CD4-positive, CD25-positive, alpha-beta regulatory T cell (primary cell): ENCODE data around the gene EPHA2. TPM values are rescaled to one million over a fixed set of nuclear protein-coding genes. Genes with fewer than 3 reads are reported as not detected.
A peak's percentile ranks its signal among the peaks of the same experiment; 100 is the strongest.
"Not testable (repeated sequence)": the region's sequence is repeated elsewhere in the genome, so short reads cannot be mapped to it uniquely, and the experiment has no call there.

Experiments used
- ATAC-seq, 2 donors: fragments of 150-1000 bp; cut with Tn5 transposase; one replicate each; pipeline ENCODE4 v1.10.0; 2021; ENCODE audit warnings: low read depth in 2 of 2, moderate number of reproducible peaks in 2 of 2, moderate library complexity in 1 of 2
- DNase-seq, 3 donors: peaks; one replicate each; pipeline versions ENCODE4 v3.0.0 to v3.0.0-alpha.2; 2012 to 2022; ENCODE audit warnings: mixed read lengths in 1 of 3
- H3K27ac ChIP-seq: one replicate; pipeline ENCODE4 v1.7.0; 2013; ENCODE audit warnings: mild to moderate bottlenecking, low read length; ENCODE audit not compliant: insufficient read depth, poor library complexity, severe bottlenecking
- H3K27me3 ChIP-seq: one replicate; pipeline ENCODE4 v1.7.0; 2013; ENCODE audit warnings: low read length; ENCODE audit not compliant: control insufficient read depth, insufficient read depth
- H3K36me3 ChIP-seq: one replicate; pipeline ENCODE4 v1.7.0; 2013; ENCODE audit warnings: mild to moderate bottlenecking, low read length, moderate library complexity; ENCODE audit not compliant: control insufficient read depth, insufficient read depth
- H3K4me1 ChIP-seq: 2 replicates; pipeline ENCODE4 v1.7.0; 2013; ENCODE audit warnings: mild to moderate bottlenecking, low read length; ENCODE audit not compliant: insufficient read depth, control insufficient read depth, poor library complexity, severe bottlenecking
- H3K4me3 ChIP-seq: one replicate; pipeline ENCODE4 v1.7.0; 2013; ENCODE audit warnings: low read depth, mild to moderate bottlenecking, low read length, moderate library complexity
- H3K9me3 ChIP-seq, 2 experiments: 1 replicate in 1 of 2; 2 replicates in 1 of 2; pipeline ENCODE4 v1.7.0; 2013; ENCODE audit warnings: low read length in 2 of 2, mild to moderate bottlenecking in 1 of 2, moderate library complexity in 1 of 2; ENCODE audit not compliant: control insufficient read depth in 2 of 2
- H3K27ac Mint-ChIP-seq, 3 donors: one replicate each; pipeline ENCODE4 v1.8.0; 2020 to 2022; ENCODE audit warnings: mild to moderate bottlenecking in 3 of 3, mixed read lengths in 3 of 3, moderate library complexity in 2 of 3
- H3K27me3 Mint-ChIP-seq: one replicate; pipeline ENCODE4 v1.8.0; 2022; ENCODE audit warnings: mild to moderate bottlenecking, mixed read lengths
- H3K36me3 Mint-ChIP-seq: one replicate; pipeline ENCODE4 v1.8.0; 2020; ENCODE audit warnings: mixed read lengths
- H3K4me1 Mint-ChIP-seq, 4 donors: one replicate each; pipeline ENCODE4 v1.8.0; 2020 to 2022; ENCODE audit warnings: mixed read lengths in 4 of 4, mild to moderate bottlenecking in 1 of 4
- H3K4me3 Mint-ChIP-seq, 4 donors: one replicate each; pipeline ENCODE4 v1.8.0; 2020 to 2022; ENCODE audit warnings: mild to moderate bottlenecking in 4 of 4, mixed read lengths in 4 of 4, moderate library complexity in 3 of 4
- H3K9me3 Mint-ChIP-seq, 7 donors: one replicate each; pipeline ENCODE4 v1.8.0; 2020 to 2022; ENCODE audit warnings: mixed read lengths in 7 of 7, mild to moderate bottlenecking in 3 of 7, moderate library complexity in 2 of 7
- polyA plus RNA-seq, 4 donors: library from polyadenylated mRNA; unstranded; fragments of 300-500 nt; fragmentation: Illumina TruSeq; gene quantifications; one replicate each; pipeline ENCODE4 v1.2.3, GENCODE V29; 2021
- total RNA-seq: library from RNA; stranded (reverse); gene quantifications from one replicate; pipeline ENCODE4 v1.2.3, GENCODE V29; 2022

EPHA2 gene
- total and polyA plus RNA-seq, 5 donors from 2014 or later, result not detected

DNA sequence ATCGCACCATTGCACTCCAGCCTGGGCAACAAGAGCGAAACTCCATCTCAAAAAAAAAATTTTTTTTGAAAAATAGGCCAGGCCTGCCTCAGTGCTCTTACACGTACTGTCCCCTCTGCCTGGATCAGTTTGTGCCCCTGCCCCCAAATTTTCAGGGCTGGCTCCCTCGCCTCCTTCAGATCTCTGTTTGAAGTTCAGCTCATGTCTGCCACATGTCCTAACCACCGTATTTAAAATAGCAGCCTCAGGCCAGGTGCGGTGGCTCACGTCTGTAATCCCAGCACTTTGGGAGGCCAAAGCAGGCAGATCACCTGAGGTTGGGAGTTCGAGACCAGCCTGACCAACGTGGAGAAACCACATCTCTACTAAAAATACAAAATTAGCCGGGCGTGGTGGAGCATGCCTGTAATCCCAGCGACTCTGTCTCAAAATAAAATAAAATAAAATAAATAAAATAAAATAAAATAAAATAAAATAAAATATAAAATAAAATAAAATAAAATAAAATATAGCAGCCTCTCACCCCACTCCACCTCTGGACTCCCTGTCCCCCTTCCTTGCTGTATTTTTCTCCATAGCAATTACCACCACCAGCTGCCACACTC lies 7.8 kb upstream of the EPHA2 start:
- not testable (repeated sequence) for H3K9me3 ChIP-seq, H3K27me3 Mint-ChIP-seq, ATAC-seq, H3K27me3 ChIP-seq, H3K36me3 ChIP-seq, DNase-seq, H3K4me3 ChIP-seq, H3K36me3 Mint-ChIP-seq, H3K9me3 Mint-ChIP-seq, H3K27ac ChIP-seq
- Mint-ChIP-seq H3K4me1 (peaks cover 4 to 74% (median 42%) of the 10 kb centered on the region in 4 donors), H3K27ac (peak overlapping the region in 1 of 3 donors; percentile 82), H3K4me3 (peak overlapping the region; percentile 11 to 71 (median 66))
- H3K4me1 ChIP-seq, result peaks cover 34% of the 10 kb centered on the region

DNA sequence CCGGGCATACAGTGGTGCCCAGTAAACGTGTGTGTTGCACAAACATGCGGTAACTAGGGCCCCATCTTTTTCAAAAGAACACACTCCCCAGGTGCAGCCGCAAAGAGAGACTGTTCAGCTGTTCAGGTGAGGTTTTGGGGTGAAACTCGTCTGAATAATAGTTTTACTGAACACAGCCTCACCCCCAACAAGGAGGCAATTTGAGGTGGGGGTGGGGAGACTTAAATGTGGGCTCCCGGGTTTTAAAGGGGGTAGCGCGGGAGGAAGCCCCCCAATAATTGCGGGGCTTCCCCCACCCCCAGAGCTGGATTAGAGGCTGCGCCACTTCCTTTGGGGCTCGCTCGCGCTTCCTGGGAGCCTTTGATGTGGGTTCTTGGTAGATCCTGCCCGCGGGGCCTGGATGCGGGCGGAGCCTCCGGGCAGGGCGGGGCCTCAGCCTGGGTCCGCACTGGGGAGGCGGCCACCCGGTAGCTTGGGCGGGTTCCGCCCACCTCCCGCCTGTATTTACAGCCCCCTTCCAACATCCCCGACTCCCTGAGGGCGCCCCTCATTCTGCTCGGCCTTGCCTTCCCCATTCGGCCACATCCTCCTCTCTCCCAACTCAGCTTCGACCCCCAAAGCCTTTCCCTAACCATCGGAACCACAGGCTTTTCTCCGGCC lies 6.4 kb upstream of the EPHA2 start:
- ATAC-seq (peak; percentile 52 to 60), DNase-seq (peak; percentile 60 to 79 (median 61))
- H3K27me3 ChIP-seq, result no peaks in the 10 kb centered on the region
- Mint-ChIP-seq H3K36me3 (no peaks in the 10 kb centered on the region), H3K27me3 (peaks cover 4% of the 10 kb centered on the region), H3K27ac (peak overlapping the region; percentile 85 to 95 (median 92)), H3K4me1 (peaks cover 5 to 80% (median 47%) of the 10 kb centered on the region in 4 donors), H3K4me3 (peak overlapping the region; percentile 32 to 90 (median 79)), H3K9me3 (no peaks in the 10 kb centered on the region)
- no peaks in the 10 kb centered on the region for H3K36me3 ChIP-seq
- no peaks in the 10 kb centered on the region for H3K9me3 ChIP-seq
- H3K4me3 ChIP-seq, result peak overlapping the region; percentile 52
- peak overlapping the region; percentile 65 for H3K27ac ChIP-seq
- peaks cover 32% of the 10 kb centered on the region for H3K4me1 ChIP-seq

DNA sequence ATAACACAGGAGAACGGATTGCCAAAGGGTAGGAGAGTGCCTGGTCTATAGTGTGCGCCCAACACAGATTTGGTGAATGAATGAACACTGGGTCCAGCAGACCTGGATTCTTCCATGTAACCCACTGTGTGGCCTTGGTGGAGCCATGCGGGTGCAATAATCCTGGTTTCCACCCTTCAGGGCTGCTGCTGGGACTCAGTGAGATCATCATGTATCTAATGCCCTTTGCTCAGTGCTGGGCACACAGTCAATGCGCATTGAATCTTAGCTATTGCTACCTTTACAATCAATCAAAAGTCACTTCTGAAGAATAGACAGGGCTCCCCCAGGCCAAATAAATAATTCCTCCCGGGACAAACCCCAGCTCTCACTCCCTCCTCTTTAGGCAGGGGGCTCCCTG lies 5.8 kb upstream of the EPHA2 start:
- Mint-ChIP-seq H3K27ac (peak overlapping the region; percentile 85 to 95 (median 92)), H3K4me3 (peak overlapping the region; percentile 32 to 90 (median 79)), H3K4me1 (peaks cover 5 to 86% (median 51%) of the 10 kb centered on the region in 4 donors), H3K36me3 (no peaks in the 10 kb centered on the region), H3K27me3 (peaks cover 4% of the 10 kb centered on the region), H3K9me3 (no peaks in the 10 kb centered on the region)
- Histone ChIP-seq H3K4me3 (no peak overlapping the region), H3K36me3 (no peaks in the 10 kb centered on the region), H3K27ac (peak overlapping the region; percentile 65), H3K27me3 (no peaks in the 10 kb centered on the region), H3K9me3 (no peaks in the 10 kb centered on the region), H3K4me1 (peaks cover 36% of the 10 kb centered on the region)
- no peak for DNase-seq
- ATAC-seq, result no peak

DNA sequence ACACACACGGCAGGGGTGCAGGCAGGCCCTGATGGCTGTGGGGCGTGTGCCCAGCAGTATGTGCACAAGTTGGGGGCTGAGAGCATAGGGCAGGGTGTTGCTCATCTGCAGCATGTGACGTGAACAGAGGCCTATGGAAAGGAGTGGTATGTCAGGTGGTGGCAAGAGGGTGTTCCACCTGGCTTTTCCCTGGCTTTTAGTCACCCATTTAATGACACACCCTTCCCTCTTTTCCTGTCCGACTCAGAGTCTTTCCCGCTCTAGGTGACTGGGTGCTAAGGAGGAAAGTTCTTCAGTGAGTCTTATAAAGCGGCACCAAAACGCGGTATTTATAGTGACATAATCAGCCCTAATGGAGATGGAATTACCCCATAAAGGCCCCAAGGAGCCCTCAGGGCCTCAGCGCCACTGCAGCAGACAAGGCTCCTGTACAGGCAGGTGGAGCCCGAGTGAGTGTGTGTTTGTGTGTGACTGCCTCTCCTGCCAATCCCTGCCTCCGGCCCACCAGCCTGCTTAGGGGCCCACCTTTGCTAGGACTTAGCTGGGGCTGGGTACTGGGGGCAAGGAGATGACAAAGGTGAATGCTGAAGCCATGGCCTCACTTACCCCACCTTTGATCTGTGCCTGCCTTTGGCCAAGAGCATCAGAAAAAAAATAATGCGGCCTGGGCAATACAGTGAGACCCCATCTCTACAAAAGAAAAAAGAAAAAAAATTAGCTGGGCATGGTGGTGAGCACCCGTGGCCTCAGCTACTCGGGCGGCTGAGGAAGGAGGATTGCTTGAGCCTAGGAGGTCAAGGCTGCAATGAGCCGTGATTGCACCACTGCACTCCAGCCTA lies 3.3 kb upstream of the EPHA2 start:
- Mint-ChIP-seq H3K9me3 (no peaks in the 10 kb centered on the region), H3K36me3 (no peaks in the 10 kb centered on the region), H3K4me3 (peak overlapping the region in 1 of 4 donors; percentile 40), H3K27me3 (peaks cover 10% of the 10 kb centered on the region), H3K4me1 (peaks cover 5 to 82% (median 36%) of the 10 kb centered on the region in 4 donors), H3K27ac (peak overlapping the region; percentile 38 to 72 (median 42))
- Histone ChIP-seq H3K27me3 (no peaks in the 10 kb centered on the region), H3K4me1 (peaks cover 60% of the 10 kb centered on the region), H3K4me3 (no peak overlapping the region), H3K36me3 (no peaks in the 10 kb centered on the region), H3K27ac (no peak overlapping the region), H3K9me3 (no peaks in the 10 kb centered on the region)
- DNase-seq, result no peak
- ATAC-seq, result no peak

DNA sequence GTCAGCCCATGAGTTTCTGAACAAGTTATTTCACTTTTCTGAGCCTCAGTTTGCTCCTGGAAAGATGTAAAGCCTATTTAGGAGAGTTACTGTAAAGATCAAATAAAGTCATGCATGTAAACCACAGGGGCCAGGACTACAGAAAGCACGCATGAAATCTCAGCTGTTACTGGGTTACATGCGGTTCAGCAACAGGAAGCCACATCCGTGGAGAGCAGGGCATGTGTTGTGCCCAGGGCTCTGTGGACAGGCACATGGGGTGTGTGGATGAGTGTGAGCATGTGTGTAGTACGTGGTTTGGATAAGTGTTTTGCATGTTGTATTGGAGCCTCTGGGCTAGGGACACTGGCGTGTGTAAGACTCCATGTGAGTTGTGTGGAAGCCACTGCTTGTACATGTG lies 2.2 kb upstream of the EPHA2 start:
- Mint-ChIP-seq H3K4me1 (peaks cover 5 to 75% (median 29%) of the 10 kb centered on the region in 4 donors), H3K4me3 (peak overlapping the region in 3 of 4 donors; percentile 18 to 70 (median 44)), H3K36me3 (no peaks in the 10 kb centered on the region), H3K27ac (peak overlapping the region in 2 of 3 donors; percentile 42 to 62), H3K9me3 (no peaks in the 10 kb centered on the region), H3K27me3 (peaks cover 12% of the 10 kb centered on the region)
- DNase-seq, result peak in 2 of 3 donors; percentile 59 to 80
- Histone ChIP-seq H3K27me3 (peaks cover 1% of the 10 kb centered on the region), H3K36me3 (no peaks in the 10 kb centered on the region), H3K4me1 (peaks cover 62% of the 10 kb centered on the region), H3K27ac (no peak overlapping the region), H3K9me3 (no peaks in the 10 kb centered on the region), H3K4me3 (no peak overlapping the region)
- ATAC-seq, result peak; percentile 71 to 76

DNA sequence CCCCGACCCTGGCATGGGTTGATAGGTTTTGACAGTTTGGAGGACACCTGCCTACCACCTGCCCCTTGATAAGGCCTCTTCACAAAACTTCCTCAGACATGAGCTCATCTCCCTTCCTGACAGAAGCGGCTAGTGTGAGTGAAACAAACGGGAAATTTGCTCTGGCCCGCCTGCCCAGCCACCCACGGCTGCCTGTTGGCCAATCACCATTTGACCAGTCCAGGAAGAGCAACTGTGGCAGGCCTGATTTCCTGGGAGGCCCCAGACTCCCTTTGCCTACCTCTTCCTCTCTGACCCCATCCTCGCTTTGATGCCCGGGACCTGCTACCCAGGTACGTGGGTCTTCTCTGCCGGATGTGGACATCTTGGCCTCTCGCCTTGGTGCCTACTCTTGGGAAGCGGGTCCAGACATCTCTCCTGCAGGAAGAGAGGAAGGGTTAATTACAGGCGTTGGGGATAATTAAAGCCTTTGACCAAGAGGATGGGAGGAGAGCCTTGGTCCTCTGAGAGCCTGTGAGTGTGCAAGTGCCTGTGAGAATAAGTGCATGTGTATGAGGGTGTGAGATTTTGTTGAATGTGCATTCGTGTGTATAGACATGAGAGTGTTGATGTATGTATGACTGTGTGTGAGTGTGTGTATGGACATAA lies 1.1 kb upstream of the EPHA2 start:
- H3K4me1 ChIP-seq, result peaks cover 51% of the 10 kb centered on the region
- Mint-ChIP-seq H3K36me3 (no peaks in the 10 kb centered on the region), H3K4me1 (peaks cover 5 to 66% (median 25%) of the 10 kb centered on the region in 4 donors), H3K9me3 (no peaks in the 10 kb centered on the region), H3K4me3 (peak overlapping the region; percentile 2 to 91 (median 60)), H3K27me3 (peaks cover 15% of the 10 kb centered on the region), H3K27ac (peak overlapping the region in 2 of 3 donors; percentile 42 to 72)
- ATAC-seq (no peak), DNase-seq (no peak)
- no peaks in the 10 kb centered on the region for H3K36me3 ChIP-seq
- H3K9me3 ChIP-seq, result no peaks in the 10 kb centered on the region
- peaks cover 3% of the 10 kb centered on the region for H3K27me3 ChIP-seq
- no peak overlapping the region for H3K4me3 ChIP-seq
- no peak overlapping the region for H3K27ac ChIP-seq

DNA sequence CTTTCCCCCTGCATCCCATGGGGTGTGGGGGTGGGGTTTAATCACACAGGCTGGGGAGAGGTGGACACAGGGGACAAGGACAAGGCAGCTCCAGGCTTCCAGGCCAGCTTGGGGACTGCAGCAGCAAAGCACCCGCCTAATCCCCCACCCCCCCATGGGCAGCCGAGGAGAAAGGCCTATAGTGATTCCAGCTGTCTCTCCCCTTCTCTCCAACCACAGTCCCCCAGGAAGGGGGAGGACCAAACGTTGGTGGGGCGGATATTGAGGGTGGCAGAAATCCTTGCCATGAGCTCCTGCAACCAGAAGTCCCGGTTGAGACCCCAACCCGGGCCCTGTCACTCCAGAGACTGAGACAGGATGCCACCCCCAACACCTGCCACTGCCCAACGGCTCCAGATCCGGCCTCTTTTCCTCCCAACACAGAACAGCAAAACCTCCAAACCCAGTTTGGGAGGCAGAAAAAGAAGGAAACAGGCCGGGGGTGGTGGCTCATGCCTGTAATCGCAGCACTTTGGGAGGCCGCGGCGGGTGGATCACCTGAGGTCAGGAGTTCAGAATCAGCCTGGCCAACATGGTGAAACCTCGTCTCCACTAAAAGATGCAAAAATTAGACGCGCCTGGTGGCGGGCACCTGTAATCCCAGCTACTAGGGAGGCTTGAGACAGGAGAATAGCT lies 1.7 kb downstream of the EPHA2 start:
- H3K4me3 Mint-ChIP-seq, result peak overlapping the region in 3 of 4 donors; percentile 45 to 70 (median 56)
- no peaks in the 10 kb centered on the region for H3K9me3 ChIP-seq
- no peak overlapping the region for H3K4me3 ChIP-seq

More for the DNA sequence above, 1.7 kb downstream of the EPHA2 start:
- no peaks in the 10 kb centered on the region for H3K36me3 ChIP-seq
- Mint-ChIP-seq H3K36me3 (no peaks in the 10 kb centered on the region), H3K27me3 (peaks cover 15% of the 10 kb centered on the region), H3K27ac (no peak overlapping the region), H3K4me1 (peaks cover 5 to 46% (median 17%) of the 10 kb centered on the region in 4 donors), H3K9me3 (no peaks in the 10 kb centered on the region)
- H3K27ac ChIP-seq, result no peak overlapping the region
- H3K27me3 ChIP-seq, result peaks cover 3% of the 10 kb centered on the region
- H3K4me1 ChIP-seq, result peaks cover 44% of the 10 kb centered on the region
- ATAC-seq, result no peak
- DNase-seq, result no peak
